Transverse colon (tissue), 4 donors: Measurements from ENCODE around the gene WSCD2. TPM values are rescaled to one million over a fixed set of nuclear protein-coding genes. Genes with fewer than 3 reads are reported as not detected.

Source experiments
- DNase-seq: peaks from one replicate; pipeline ENCODE4 v3.0.0-alpha.2; 2019
- H3K27ac ChIP-seq, 4 donors: fragments of 200-600 bp; sonication (generic); 2 replicates each; pipeline ENCODE4 v1.5.1; 2016 to 2018; ENCODE audit warnings: inconsistent platforms in 4 of 4
- H3K27me3 ChIP-seq: fragments of 200-600 bp; sonication (generic); 2 replicates; pipeline ENCODE4 v1.5.1; 2017; ENCODE audit warnings: inconsistent platforms
- H3K36me3 ChIP-seq, 4 donors: fragments of 200-600 bp; sonication (generic); 2 replicates each; pipeline ENCODE4 v1.5.1; 2017 to 2019; ENCODE audit warnings: inconsistent platforms in 4 of 4
- H3K4me1 ChIP-seq, 4 donors: fragments of 200-600 bp; sonication (generic); 2 replicates each; pipeline ENCODE4 v1.5.1; 2017 to 2020; ENCODE audit warnings: inconsistent platforms in 4 of 4
- H3K4me3 ChIP-seq, 4 donors: fragments of 200-600 bp; sonication (generic); 1 replicate in 1 of 4; 2 replicates in 3 of 4; pipeline versions ENCODE4 v1.5.1 to v1.6.1; 2017 to 2019; ENCODE audit warnings: inconsistent platforms in 4 of 4
- H3K9me3 ChIP-seq, 2 donors: fragments of 200-600 bp; sonication (generic); 2 replicates each; pipeline ENCODE4 v1.5.1; 2017 to 2019; ENCODE audit warnings: inconsistent platforms in 2 of 2
- CTCF ChIP-seq, 5 experiments: fragments of 200-600 bp in 3 of 5; fragments of 450-650 bp in 2 of 5; sonication (generic) in 3 of 5; IDR thresholded peaks; 1 replicate in 2 of 5; 2 replicates in 3 of 5; pipeline ENCODE4 v1.5.1; 2016 to 2017; ENCODE audit warnings: antibody characterized with exemption in 5 of 5, inconsistent platforms in 3 of 5, mild to moderate bottlenecking in 2 of 5, moderate library complexity in 1 of 5
- EP300 ChIP-seq: sonication (generic); formaldehyde crosslinking; IDR thresholded peaks from one replicate; pipeline ENCODE4 v1.6.1; 2017; ENCODE audit warnings: antibody characterized with exemption, low read depth
- POLR2A ChIP-seq: fragments of 450-650 bp; IDR thresholded peaks from one replicate; pipeline ENCODE4 v1.6.1; 2016; ENCODE audit warnings: antibody characterized with exemption, mild to moderate bottlenecking, moderate library complexity
- POLR2AphosphoS5 ChIP-seq, 3 donors: sonication (generic); formaldehyde crosslinking; IDR thresholded peaks; one replicate each; pipeline ENCODE4 v1.6.1; 2016; ENCODE audit warnings: antibody characterized with exemption in 3 of 3
- WGBS, 2 donors: methylation state at CpG; one replicate each; pipeline ENCODE4 v1.1.5; 2018; ENCODE audit warnings: low coverage in 1 of 2; 5-methylcytosine and 5-hydroxymethylcytosine counted together
- in situ Hi-C, 4 donors: fragments of 200-750 bp; cut with MboI; loops; one replicate each; pipeline versions ENCODE4 v1.15.0 to v1.15.1; 2017; ENCODE audit warnings: low sequenced_read_pairs in 3 of 4, low pct_ligation_motif_present in 1 of 4, low pct_unique_long_range_greater_than_20kb in 1 of 4
- intact Hi-C: fragments of 100-400 bp; cut with DNase I; formaldehyde crosslinking; loops from one replicate; pipeline ENCODE4 v1.15.1; 2023; ENCODE audit warnings: low total_unique reads
- total RNA-seq, 4 donors: library from RNA; depleted of rRNA; stranded (reverse); fragments of >200 nt; gene quantifications; one replicate each; pipeline ENCODE4 v1.1.0, GENCODE V29; 2016

WSCD2 gene
- total RNA-seq, 4 donors from 2014 or later, result 0.16 to 46.6 (median 1.1) TPM; not detected in 1

GRCh38 chr12:108109504-108109903 is 19.6 kb upstream of the WSCD2 start:
- TF ChIP-seq CTCF (IDR thresholded peaks at IDR 0.05) (no peak), EP300 (no peak), POLR2AphosphoS5 (IDR thresholded peaks at IDR 0.05) (no peak), POLR2A (no peak)
- Histone ChIP-seq H3K27me3 (no peaks in the 10 kb centered on the region), H3K36me3 (no peaks in the 10 kb centered on the region), H3K4me3 (no peak overlapping the region), H3K4me1 (no peaks in the 10 kb centered on the region), H3K9me3 (no peaks in the 10 kb centered on the region), H3K27ac (no peak overlapping the region)
- WGBS, 2 donors, result 63 to 73% methylated on average over 3 of the region's 3 CpGs
- intact Hi-C loops (no loop called here), in situ Hi-C loops (no loop called here)
- no peak for DNase-seq

- Histone ChIP-seq H3K36me3 (no peaks in the 10 kb centered on the region), H3K4me3 (no peak overlapping the region), H3K4me1 (no peaks in the 10 kb centered on the region), H3K27ac (no peak overlapping the region), H3K9me3 (no peaks in the 10 kb centered on the region), H3K27me3 (no peaks in the 10 kb centered on the region)
- WGBS, 2 donors, result 56% methylated on average over 4 of the region's 4 CpGs; no CpG with 5 or more reads in 1 of the 2 donors
- intact Hi-C loops, result no loop called here
- DNase-seq, result no peak
- in situ Hi-C loops, result no loop called here
- TF ChIP-seq POLR2AphosphoS5 (IDR thresholded peaks at IDR 0.05) (no peak), EP300 (no peak)
Observed at GRCh38 chr12:108109954-108110353, 19.1 kb upstream of the WSCD2 start.

DNA sequence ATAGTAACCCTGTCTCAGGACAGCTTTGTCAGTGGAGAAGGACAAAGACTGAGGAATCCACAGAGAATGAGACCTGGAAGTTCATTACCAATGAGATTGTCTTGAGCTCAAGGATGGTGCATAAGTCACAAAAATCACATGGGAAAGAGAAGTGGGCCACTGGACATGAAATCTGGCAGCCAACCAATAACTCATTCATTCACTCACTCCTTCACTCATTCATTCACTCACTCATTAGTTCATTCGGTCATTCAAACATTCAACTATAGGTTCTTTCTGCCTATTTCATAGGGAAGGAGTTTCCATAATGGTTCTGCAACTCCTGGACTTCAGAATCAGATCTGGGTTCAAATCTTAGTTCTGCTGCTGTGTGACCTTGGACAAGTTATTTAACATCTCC is 18.2 kb upstream of the WSCD2 start:
- intact Hi-C loops (no loop called here), in situ Hi-C loops (no loop called here)
- DNase-seq, result no peak
- 90 to 100% methylated on average over 1 of the region's 1 CpG for WGBS, 2 donors
- no peaks in the 10 kb centered on the region for H3K4me1 ChIP-seq
- no peaks in the 10 kb centered on the region for H3K9me3 ChIP-seq
- no peak overlapping the region for H3K27ac ChIP-seq
- no peak for TF ChIP-seq CTCF (IDR thresholded peaks at IDR 0.05)
- TF ChIP-seq POLR2AphosphoS5 (IDR thresholded peaks at IDR 0.05), result no peak
- TF ChIP-seq EP300, result no peak
- no peak for TF ChIP-seq POLR2A
- H3K36me3 ChIP-seq, result no peaks in the 10 kb centered on the region
- H3K4me3 ChIP-seq, result no peak overlapping the region
- H3K27me3 ChIP-seq, result no peaks in the 10 kb centered on the region

GRCh38 chr12:108112832-108113556 is 16.1 kb upstream of the WSCD2 start:
- Histone ChIP-seq H3K4me1 (no peaks in the 10 kb centered on the region), H3K36me3 (no peaks in the 10 kb centered on the region), H3K27me3 (no peaks in the 10 kb centered on the region), H3K4me3 (no peak overlapping the region), H3K27ac (peak overlapping the region in 3 of 4 donors; percentile 15 to 74 (median 54)), H3K9me3 (no peaks in the 10 kb centered on the region)
- DNase-seq, result no peak
- in situ Hi-C loops, result no loop called here
- TF ChIP-seq EP300 (no peak), POLR2AphosphoS5 (IDR thresholded peaks at IDR 0.05) (no peak), POLR2A (no peak), CTCF (IDR thresholded peaks at IDR 0.05) (no peak)
- intact Hi-C loops, result no loop called here
- 73% methylated on average over 11 of the region's 11 CpGs; no CpG with 5 or more reads in 1 of the 2 donors for WGBS, 2 donors
